CD4-positive, alpha-beta T cell treated with Interleukin-6 for 4 hours (primary cell): ENCODE data around the gene LIMCH1.
A peak's percentile ranks its signal among the peaks of the same experiment; 100 is the strongest.
"Not testable (repeated sequence)": the region's sequence is repeated elsewhere in the genome, so short reads cannot be mapped to it uniquely, and the experiment has no call there.

Experiments
- DNase-seq: peaks from one replicate; pipeline ENCODE4 v3.0.0-alpha.2; 2020; ENCODE audit warnings: mixed read lengths

LIMCH1 gene

DNA sequence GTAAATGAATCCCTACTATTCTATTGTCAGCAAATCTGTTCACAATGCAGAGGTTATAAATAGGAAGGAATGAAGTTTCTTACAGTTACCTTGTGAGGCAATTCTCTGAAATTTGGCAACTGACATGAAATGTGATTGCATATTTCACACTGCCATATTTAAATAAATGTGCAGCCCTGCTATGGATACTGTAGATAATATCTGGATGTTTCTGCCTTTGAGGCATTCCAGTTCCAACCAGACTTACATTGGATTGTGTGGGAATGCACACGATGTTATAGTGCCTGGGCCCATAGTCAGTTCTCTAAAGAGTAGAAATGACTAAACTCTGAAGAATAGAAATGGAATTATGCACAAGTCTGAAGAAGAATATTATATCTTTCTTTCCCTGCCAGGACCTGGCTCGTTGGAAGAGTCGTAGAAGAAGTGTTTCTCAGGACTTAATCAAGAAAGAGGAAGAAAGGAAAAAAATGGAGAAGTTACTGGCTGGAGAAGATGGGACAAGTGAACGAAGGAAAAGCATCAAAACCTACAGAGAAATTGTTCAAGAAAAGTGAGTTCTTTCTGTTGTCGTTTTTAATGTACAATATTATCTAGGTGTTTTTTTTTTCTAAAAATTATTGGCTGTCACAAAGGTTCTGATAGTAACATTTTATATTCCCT, 107.9 kb downstream of the LIMCH1 start:
- DNase-seq = no peak

DNA sequence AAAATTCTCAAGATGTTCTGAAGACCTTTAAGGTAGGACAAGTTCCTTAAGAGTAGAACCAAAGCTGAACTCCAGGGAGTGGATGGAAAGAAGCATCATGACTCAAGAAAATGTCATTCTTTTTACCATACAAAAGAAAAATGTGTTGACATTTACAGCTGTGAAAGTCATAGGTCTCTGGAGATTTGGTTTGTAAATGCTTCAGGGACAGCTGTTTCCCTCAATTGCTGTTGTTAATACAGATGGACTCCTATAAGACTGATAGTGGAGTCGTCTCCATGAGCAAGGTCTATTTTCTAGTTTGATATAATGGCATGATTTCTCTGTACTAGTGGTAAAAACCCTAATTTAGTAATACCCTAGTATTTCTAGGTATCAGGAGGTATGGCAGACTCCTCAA, 108.9 kb downstream of the LIMCH1 start:
- DNase-seq = no peak

DNA sequence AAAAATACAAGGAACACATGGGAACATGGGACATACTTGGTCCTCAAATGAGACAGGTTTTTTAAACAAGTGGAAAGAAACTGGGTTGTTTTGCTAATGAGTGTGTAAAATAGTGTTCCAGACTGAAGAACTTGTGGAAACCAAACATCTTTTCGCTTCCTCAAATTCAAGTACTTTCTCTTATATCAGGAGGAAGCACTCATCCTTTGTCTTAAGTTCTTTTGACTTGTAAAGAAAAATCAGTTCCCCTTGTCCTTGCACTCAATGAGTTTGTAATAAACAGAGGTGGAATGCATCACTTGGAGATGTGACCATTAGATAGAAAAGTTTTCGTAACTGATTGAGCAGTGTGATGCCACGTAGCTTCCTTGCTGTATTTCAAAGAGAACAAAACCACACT, 109.4 kb downstream of the LIMCH1 start:
- DNase-seq = no peak

DNA sequence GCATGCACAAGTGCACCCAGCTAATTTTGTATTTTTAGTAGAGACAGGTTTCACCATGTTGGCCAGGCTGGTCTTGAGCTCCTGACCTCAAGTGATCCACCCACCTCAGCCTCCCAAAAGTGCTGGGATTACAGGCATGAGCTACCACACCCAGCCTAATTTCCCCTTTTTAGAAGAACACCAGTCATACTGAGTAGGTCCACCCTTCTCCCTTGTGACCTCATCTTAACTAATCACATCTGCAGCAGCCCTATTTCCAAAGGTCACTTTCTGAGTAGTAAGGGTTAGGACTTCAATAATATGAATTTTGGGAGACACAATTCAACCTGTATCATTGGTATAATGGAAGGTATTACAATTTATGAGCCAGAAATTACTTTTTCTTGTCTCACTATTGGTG, 113.2 kb downstream of the LIMCH1 start:
- not testable (repeated sequence) for DNase-seq

DNA sequence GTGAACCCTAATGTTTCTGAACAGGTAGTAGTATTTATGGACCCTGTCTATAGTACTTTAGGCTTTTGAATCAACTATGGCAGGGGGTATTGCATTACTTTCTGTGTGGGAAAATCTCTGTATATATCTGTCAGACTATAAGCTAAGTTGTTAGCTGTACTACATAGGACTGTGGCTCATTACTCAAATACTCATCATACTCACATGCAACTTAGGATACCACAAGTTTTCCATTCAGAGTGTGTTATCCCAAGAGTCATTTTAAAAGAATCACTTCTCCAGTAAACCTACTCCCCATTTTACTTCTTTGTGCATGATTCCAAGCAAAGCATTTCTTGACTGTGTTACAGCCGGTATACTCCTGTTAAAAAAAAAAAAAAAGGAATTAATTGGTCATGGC, 115.0 kb downstream of the LIMCH1 start:
- no peak for DNase-seq

DNA sequence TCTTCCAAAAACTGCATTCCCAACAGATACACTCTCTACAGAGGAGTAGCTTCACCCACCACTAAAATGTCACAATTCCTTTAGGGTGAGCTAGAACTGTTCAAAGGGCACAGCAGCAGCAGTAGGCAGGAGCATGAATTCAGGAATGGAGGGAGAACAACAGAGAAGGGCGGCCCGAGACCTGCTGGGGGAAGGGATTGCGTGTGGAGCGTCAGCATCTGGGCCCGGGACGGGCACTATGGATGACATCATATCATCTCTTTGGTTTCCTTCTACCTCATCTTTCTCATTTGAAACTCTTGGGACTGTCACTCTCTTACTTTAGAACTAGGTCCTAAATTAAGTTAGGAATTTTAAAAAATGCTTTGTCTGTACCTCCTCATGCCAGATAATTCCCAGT, 115.6 kb downstream of the LIMCH1 start:
- no peak for DNase-seq

DNA sequence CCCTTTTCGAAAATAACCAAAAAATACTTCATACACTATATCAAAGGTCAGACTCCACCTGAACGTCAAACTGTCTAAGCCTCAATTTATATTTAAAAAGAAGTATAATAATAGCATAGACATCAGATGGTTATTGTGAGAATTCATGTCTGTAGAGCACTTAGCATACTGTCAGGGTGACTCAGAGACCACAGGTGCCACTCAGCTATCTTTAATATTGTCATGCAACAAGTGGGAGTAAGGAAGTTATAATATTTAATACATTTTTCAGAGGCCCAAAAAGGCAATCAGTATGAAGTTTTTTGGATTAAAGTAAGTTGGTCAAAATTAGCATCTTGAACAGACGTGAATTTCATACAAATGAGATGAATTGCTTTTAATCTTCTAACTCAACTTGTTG, 117.2 kb downstream of the LIMCH1 start:
- no peak for DNase-seq

DNA sequence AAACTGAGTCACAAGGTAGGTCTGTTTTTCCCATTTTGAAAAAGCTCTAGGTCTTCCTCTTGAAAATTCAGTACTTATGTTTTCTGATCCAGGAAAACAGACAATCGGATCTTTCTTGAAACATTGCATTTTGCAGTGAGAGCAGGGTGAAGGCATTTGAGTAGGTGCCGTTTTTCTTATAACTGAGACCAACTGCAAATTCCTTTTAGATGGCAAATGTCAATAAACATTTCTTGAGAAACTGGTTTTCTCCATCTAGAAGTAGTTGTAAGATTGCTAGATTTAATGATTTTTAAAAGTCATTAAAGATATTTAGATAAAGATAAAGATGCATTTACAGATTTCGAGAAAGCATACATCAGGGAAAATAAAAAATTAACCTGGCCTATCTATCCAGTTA, 118.1 kb downstream of the LIMCH1 start:
- DNase-seq = no peak

DNA sequence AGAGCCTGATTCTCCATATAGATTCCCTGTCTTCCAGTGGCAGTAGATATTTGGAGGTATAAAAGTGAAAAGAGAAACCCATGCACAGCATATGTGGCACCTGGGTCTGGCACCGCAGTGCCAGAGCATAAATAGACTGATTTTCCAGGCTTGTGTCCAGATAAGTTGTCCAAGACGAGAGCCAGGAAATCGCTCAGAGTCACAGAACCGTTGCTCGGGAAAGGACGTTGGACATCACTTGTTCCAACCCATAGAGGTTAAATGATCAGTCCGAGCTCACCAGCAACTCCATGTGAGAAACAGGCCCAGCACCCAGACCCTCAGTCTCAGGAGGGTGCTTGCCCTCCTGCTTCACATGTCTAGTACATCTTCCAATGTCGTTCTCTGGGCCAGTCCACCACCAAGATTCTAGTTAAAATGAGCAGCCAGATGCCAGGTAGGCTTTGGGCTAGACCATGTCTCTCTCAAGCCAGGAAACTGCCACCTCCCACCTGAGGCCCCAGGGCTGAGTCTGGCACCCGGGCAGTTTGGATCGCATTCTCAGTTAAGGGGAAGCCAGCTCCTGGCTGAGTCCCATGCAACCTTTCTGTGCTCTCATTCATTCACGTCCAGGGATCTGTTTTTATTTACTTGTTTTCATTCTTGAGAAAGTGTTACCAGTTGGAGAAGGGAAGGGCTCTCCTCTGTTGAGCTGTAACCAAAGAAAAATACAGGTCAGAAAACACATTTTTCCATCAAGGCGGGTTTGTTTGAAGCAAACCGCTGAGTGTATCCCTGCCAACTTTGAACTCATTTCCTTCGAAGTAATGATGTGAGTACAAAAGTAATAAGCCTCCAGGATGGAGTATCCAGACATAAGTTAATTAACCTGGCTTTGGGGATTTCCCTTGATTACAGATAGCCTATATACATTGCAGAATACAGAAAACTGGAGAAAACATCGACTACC, 118.9 kb downstream of the LIMCH1 start:
- DNase-seq = no peak

DNA sequence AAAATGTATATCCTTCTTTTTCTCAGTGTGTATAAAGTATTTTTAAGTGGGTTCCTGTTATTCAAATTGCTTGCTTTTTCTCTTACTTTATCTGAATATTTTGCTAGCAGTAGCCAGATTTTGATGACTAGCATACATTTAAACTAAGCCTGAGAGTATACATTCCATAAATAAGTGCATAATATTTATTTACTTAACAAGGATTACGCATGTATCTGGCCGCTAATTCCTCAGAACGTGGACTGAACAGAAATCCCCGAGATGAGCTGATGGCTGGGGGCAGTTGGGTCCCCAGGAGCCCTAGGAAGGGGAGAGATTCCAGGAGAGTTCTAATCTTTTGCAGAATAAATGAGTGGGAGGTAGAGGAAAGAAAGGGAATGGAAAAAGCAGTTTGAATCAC, 119.6 kb downstream of the LIMCH1 start:
- DNase-seq = no peak

DNA sequence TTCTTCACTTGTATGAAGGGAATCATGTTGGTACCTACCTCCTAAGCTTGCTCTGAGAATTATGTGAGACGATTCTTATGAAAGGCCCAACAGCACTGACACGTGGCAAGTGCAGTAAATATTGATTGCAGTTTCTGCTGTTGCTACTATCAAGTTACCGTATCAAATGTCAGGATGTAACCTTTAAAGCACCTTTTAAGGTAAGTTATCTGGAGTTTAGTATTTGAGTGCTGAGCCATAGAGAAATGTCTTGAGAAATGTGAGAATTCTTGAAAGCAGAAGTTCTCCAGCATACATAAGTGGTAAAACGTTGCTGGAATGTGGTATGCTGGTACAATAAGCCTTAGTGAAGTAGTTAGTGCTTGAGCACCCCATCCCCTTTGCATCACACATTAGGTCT, 120.2 kb downstream of the LIMCH1 start:
- no peak for DNase-seq

DNA sequence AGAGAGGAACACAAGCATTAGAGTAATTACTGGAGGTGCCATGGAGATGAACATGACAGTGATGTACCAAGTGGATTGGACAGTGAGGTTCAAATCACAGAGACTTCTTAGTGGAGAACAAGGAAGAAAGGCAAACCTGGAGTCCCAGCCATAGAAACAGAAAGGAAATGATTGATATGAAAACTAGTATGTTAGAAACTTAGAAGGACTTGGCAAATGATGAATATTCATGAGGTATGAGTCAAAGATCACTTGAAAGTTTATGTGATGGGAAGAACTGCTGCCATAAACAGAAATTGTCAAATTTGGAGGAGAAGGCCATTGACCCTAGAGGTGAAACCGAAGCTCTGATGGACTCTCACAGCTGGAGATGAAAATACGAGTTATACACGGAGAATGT, 122.4 kb downstream of the LIMCH1 start:
- no peak for DNase-seq

DNA sequence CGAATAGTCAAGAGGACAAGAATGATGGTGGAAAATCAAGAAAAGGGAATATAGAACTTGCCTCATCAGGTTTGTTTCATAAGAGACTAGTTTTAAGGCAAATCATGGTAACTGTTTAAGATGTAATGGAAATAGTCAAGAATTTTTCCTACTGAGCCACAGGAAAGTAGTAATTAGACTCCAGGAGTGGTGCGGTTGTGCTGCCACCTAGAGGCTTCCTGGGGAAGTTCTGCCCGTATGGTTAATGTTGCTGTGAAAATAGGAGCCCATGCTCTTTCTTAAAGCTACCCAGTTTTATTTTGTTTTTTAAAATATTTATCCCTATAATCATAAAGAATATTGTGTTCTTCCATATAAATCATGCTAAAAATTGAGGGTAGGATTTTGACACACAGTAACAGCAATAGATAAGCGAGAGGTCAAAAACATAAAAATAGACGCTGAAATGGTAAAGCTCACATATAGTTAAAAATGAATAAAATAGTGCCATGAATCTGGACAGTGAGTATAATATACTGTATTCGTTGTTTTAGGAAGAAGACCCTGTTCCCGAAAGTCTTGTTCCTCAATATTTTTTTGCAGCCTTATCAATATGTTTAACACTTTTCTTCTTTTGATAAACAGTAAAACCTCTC, 123.6 kb downstream of the LIMCH1 start:
- peak; percentile 20 for DNase-seq

DNA sequence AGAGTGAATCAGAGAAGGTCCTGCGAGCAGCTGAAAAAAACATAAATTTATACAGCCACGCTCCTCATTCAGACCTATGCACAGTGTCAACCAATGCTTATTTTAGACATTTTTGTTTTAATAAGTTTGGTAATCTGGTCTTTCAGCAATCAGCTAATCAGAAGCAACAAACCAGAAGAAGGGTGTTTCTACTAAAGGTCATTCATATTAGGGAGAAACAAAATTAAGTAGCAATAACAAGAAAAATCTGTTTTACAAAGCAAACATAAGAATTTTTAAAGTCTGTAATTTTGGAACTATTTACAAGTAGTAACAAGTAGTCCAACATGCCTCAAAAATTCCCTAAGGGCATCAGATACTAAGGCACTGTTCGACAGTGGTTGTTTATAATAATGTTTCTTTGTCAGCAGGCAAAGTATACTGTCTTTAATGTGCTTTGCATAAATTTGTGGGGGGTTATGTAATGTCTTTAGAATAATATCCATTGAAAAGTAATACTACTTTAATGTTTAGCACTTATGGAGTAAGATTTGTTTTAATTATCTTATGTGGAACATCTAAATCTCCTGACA, 127.8 kb downstream of the LIMCH1 start:
- DNase-seq = no peak

DNA sequence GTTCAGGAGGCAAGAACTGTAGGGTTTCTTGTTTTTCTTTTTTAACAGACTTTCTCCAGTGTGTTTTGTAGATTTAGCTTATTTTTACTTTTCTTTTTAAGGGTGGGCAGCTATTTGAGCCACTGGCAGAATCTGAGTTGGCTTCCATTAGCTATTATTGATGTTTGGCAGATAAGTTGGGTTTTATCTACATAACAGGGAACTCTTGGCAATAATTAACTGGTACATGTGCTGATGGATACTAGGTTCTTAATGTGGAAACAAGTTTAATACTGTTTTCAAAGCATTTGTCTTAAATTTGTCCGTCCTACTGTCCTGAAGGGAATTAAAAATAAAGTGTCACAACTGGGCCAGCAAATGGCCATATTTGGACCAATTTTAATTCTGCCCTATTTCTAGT, 130.1 kb downstream of the LIMCH1 start:
- DNase-seq = no peak

DNA sequence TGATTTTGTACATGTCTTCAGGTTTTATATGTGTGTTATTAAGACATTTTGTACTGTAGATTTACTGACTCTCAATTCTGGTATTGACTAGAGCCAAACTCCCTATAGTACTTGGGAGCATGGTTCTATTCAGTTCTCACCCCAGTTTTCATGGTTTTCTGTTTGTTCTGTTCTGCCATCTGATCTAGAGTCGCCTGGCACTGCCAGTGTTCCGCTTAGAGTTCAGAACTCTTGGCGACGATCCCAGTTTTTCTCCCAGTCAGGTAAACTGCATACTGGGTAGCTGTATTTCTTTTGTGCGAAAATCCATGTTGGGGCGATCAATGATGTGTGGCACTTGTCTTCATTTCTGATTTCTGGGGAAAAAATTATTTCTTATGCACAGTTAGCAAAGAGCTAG, 132.6 kb downstream of the LIMCH1 start:
- no peak for DNase-seq

DNA sequence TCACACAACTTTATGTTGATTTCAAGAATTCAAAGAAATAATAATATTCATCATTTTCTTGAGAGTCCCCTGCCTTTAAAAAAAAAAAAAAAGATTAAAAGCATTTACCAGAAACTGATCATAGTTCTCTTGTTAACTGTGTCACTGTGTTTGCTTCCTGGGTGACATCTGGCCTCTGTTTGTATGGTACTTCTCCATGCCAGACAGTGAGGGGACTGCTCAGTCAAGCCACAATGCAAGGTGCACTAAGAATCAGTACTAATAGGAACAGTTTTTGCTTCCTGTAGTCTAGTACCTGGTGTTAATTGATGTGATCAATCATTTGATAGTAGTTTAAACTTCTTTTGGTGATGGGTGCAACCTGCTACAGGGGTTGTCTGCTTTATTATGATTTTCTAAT, 133.0 kb downstream of the LIMCH1 start:
- no peak for DNase-seq

DNA sequence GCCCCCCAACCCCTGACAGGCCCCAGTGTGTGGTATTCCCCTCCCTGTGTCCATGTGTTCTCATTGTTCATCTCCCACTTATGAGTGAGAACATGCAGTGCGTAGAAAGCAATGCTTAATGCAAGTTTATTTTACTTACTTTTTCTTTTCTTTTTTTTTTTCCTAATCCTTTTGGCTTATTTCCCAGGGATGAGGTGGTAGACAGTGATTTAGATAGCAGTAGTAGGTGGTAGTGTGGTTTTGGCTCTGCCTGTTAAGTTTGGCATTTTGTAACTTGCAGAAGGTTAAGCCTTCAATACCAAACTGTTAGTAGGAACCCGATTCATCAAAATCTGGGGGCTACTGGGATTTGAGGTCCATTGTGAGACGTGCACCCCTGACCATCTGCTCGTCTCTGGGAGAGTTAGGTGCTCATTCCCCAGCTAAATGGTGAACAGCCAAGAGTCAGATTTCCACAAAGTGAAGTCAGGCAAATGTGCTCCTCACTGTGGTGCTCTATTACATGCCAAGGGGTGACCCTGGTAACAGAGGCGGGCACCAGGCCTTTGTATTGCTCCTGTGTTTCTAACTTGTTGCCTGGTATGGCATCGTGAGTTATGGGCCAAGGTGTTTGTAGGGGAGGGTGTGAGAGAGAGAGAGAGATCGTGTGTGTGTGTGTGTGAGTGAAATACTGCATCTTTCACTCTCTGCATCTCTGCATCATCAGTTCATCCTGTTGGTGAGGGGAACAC, 140.3 kb downstream of the LIMCH1 start:
- DNase-seq = no peak

DNA sequence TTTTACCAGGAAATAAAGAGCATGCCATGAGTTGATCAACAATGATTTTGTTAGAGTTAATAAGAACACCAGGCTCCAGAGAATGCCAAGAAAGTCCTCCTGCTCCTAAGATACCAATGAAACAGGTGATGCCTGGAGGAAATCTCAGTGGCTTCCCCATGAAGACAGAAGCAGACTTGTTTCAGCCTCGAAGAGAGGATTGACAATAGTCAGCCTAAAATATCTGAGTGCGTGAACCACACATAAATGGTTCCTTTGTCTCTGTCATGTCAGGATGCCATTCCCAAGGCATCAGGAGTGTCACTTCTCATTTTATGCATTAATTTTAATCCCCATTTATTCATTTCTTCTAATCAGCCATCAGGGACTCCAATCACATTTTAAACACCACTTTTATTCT, 141.0 kb downstream of the LIMCH1 start:
- no peak for DNase-seq

DNA sequence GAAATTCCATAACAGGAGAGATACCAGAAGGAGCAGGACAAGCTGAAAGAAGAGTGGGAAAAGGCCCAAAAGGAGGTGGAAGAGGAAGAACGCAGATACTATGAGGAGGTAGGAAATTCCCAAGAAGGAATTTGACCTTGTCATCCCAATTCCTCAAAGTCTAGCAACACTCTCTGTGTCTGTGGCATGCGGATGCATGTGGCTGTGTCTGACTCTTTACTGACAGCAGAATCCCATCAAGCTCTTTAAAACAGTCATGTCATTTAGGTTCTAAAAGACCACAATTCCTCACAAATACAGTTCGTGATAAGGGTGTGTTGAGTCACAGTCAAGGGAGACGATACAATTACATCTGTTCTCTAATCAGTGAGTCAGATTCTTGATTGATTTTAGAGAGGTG, 142.0 kb downstream of the LIMCH1 start:
- no peak for DNase-seq

DNA sequence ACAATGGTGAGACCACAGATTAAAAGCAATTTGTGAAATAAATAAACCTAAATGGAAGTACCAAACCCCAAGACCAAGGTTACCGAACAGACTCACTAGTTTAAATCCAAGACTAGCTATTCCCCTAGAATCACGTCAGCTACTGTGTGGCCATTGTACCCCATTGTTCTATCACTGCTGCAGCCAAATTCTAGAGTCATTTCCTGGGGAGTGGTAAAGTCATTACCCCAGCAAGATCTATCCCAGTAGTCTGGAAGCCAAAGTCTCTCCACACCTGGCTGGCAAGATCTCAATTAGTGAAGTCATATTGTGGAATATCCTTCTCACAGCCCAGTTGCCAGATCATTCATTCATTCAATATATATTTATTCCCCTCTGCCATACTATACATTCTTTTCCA, 143.1 kb downstream of the LIMCH1 start:
- no peak for DNase-seq

DNA sequence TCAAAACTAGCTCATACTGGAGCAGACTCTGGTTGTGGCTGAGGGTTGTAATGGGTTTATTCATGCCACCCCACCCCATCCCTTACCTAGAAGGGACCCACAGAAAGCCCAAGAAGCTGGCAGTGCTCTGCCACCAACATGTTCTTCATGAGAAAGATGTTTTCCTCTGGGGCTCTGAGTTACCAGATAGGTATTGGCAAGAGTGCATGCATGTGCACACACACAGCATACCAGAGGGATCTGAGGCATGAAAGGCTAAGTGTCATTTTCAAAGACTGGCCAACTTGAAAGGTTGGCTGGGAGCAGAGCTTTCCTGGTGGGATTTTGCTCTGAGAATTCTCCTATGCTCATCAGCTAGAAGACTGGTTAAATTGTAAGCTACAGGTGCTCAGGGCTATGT, 145.4 kb downstream of the LIMCH1 start:
- DNase-seq = no peak

DNA sequence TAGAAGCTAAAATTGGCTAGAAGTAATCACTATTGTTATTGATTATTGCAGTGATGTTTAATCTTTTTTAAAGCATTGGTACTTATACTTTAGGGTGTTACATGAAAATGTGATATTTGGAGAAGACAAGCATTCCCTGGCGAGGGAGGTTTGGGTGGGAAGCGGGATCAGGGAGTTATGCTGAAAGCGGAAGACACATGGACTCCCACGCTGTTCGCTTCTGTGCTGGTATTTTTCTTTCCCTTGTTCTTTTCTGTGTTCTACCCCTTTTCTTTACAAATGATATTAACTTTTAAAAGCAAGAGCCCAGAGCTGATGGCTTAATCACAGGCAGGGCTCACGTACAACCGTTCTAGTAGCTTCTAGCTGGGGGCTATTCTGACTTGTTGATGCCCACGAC, 148.9 kb downstream of the LIMCH1 start:
- no peak for DNase-seq
